AG04450 (cell line): Measurements from ENCODE around the gene AQP5. TPM values are rescaled to one million over a fixed set of nuclear protein-coding genes. Genes with fewer than 3 reads are reported as not detected.

Source experiments
- CTCF ChIA-PET: fragments of 300-600, 350-600 bp; formaldehyde crosslinking; extraction: SDS; loops from one replicate; lab custom pipeline; 2022; ENCODE audit warnings: antibody characterized with exemption, inconsistent platforms; lab: Charles Lee
- POLR2A ChIA-PET: fragments of 350-600 bp; formaldehyde crosslinking; extraction: SDS; loops from one replicate; lab custom pipeline; 2021; ENCODE audit warnings: antibody characterized with exemption, inconsistent platforms; lab: Yijun Ruan, JAX
- DNase-seq: peaks from one replicate; pipeline ENCODE4 v3.0.0-alpha.2; 2011; ENCODE audit warnings: low read depth, low spot score
- H3K27ac ChIP-seq: one replicate; pipeline ENCODE4 v1.5.1; 2012; ENCODE audit warnings: low read depth, low read length, control low read depth
- H3K27me3 ChIP-seq: one replicate; pipeline ENCODE4 v1.6.0; 2012; ENCODE audit warnings: low read length; ENCODE audit not compliant: control insufficient read depth, insufficient read depth
- H3K4me3 ChIP-seq: 2 replicates; pipeline ENCODE4 v1.5.1; 2011; ENCODE audit warnings: mild to moderate bottlenecking, low read depth, low read length, control low read depth
- H3K9me3 ChIP-seq: 2 replicates; pipeline ENCODE4 v1.5.1; 2012; ENCODE audit warnings: low read length; ENCODE audit not compliant: control insufficient read depth, insufficient read depth
- polyA plus RNA-seq: library from polyadenylated mRNA; depleted of rRNA; stranded (reverse); fragments of >200 nt; gene quantifications from 2 replicates; pipeline ENCODE4 v1.2.3, GENCODE V29; 2011
- TF ChIP-seq, protein P1 (sequence below): IDR thresholded peaks from 2 replicates; pipeline ENCODE4 v1.5.1; 2011; ENCODE audit warnings: low read depth, low read length, control low read depth, inconsistent platforms

Gene AQP5
- polyA plus RNA-seq, 1 experiment: not detected

DNA sequence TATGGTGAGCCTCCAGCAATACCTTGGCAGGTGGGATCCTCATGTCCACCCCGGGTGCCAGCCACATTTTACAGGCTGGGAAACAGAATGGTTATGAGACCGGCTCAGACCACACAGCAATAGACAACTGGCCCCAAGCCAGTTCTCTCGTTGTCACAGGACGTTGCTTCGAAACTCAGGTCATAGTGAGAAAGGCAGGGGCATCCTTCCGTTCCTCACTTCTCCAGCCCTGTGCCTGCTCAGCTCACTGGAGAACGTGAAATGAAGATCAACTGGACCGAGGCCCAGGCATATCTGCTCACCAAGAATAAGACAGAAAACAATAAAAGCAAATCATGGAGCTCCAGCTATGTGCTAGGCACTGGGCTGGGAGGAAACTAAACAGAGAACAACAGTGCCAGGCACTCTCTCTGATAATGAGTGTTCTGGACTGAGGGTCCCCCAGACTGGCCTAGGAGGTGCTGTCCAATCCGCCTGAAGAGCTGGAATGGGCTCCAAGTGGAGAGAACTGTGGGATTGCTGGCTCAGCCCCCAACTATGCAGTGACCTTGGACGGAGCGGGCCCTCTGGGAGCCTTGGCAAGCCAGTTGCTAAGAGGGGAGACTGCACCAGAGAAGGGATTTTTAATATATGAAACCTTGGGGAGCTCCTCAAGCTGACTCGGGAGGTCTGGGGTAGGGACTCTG lies 39.2 kb upstream of the AQP5 start:
- ChIA-PET POLR2A (no interaction called here), CTCF (interaction anchor here (2.0 kb wide), 1 partner anchor 23 kb away, joined by 5 read pairs; no protein-coding TSS in a partner anchor)
- DNase-seq: no peak
- Histone ChIP-seq H3K27me3 (peaks cover 3% of the 10 kb centered on the region), H3K4me3 (no peak overlapping the region), H3K9me3 (no peaks in the 10 kb centered on the region), H3K27ac (no peak overlapping the region)
- TF ChIP-seq, protein P1, sequence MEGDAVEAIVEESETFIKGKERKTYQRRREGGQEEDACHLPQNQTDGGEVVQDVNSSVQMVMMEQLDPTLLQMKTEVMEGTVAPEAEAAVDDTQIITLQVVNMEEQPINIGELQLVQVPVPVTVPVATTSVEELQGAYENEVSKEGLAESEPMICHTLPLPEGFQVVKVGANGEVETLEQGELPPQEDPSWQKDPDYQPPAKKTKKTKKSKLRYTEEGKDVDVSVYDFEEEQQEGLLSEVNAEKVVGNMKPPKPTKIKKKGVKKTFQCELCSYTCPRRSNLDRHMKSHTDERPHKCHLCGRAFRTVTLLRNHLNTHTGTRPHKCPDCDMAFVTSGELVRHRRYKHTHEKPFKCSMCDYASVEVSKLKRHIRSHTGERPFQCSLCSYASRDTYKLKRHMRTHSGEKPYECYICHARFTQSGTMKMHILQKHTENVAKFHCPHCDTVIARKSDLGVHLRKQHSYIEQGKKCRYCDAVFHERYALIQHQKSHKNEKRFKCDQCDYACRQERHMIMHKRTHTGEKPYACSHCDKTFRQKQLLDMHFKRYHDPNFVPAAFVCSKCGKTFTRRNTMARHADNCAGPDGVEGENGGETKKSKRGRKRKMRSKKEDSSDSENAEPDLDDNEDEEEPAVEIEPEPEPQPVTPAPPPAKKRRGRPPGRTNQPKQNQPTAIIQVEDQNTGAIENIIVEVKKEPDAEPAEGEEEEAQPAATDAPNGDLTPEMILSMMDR: no peak

DNA sequence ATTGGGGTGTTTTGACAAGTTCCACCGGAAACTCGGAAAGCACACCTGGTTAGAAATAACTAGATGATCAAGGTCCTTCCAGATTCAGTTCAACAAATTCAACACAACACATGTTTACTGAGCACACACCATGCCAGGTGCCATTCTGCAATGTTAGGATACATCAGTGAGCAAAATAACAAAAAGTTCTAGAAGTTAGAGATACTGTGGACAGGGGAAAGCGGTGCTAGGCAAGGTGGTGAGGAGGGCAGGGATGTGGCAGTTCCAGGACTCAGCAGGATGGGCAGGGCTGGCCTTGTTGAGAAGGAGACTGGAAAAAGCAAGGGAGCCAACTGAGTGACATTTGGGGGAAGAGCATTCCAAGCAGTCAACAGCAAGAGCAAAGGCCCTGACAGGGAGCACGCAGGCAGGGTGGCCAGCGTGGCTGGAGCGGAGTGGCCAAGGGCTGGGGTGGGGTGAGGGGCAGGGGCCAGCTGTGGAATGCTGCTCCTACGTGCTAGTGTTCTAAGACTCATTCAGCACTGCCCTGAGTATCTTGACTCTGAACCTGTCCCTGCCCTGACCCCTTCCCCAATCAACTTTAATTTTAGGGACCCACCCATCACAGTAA lies 38.5 kb upstream of the AQP5 start:
- no peaks in the 10 kb centered on the region for H3K9me3 ChIP-seq
- TF ChIP-seq, protein P1: no peak
- no peak overlapping the region for H3K4me3 ChIP-seq
- no peak for DNase-seq
- H3K27me3 ChIP-seq: peaks cover 3% of the 10 kb centered on the region
- POLR2A ChIA-PET: no interaction called here
- CTCF ChIA-PET: interaction anchor here (2.0 kb wide), 1 partner anchor 23 kb away, joined by 5 read pairs; no protein-coding TSS in a partner anchor
- no peak overlapping the region for H3K27ac ChIP-seq

DNA sequence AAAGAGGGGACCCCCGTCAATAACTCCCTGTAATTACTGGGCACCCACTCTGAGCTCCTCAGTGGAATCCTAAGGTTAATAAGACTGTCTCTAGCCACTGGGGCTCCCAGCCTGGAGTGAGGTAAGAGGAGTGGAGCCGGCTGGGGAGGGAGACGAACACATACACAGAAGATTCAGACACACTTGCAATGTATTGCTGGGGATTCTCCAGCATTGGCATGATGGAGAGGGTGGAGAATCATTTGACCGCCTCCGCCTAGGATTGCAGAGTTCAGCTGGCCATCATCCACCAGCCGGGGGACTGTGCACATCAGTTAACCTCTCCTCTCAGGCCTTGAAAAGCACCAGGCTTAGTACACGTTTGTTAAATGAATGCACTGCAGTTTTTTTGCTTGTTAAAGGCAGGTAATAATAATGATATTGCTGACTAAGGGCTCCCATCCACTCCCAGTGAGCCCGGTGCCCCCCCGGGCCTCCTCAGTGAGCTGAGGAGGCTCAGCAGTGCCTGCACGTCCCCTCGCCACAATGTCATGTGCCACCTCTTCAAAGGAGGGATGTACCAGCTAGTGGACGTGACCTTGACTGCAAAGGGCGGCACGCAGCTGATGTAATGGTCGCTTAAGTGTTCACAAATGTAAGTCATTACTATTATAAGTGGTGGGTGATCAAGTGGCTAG lies 37.7 kb upstream of the AQP5 start:
- Histone ChIP-seq H3K4me3 (no peak overlapping the region), H3K9me3 (no peaks in the 10 kb centered on the region), H3K27ac (no peak overlapping the region), H3K27me3 (no peaks in the 10 kb centered on the region)
- ChIA-PET CTCF (interaction anchor here (2.0 kb wide), 1 partner anchor 22 kb away, joined by 5 read pairs; no protein-coding TSS in a partner anchor), POLR2A (no interaction called here)
- TF ChIP-seq, protein P1: no peak
- no peak for DNase-seq

DNA sequence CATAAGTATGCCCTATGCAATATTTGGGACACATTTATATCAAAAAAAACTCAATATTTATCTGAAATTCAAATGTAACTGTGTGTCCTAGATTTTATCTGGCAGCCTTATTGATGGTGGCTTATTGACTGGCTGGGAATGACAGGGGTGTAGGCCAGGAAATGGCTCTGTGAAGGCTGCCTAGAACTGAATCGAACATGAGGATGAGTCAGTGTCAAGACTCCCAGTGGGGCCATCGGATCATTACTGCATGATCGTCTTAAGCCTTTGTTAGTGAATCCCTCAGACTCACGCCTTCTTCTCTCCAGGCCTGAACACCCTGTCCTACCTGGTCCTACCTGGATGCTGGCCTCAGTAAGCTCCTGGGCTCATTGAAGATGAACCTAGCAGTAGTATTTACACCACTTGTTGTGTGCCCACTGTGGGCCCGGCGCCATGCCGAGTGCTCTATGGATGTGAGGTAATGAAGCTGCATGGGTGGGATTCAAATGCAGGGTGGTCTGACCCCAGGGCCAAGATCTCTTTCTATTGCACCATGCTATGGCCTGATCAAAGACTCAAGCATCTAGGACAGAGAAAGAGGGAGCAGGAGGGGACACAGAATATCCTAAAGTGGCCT lies 36.9 kb upstream of the AQP5 start:
- H3K27ac ChIP-seq: no peak overlapping the region
- CTCF ChIA-PET: no interaction called here
- H3K27me3 ChIP-seq: no peaks in the 10 kb centered on the region
- POLR2A ChIA-PET: no interaction called here
- H3K4me3 ChIP-seq: no peak overlapping the region
- TF ChIP-seq, protein P1: no peak
- H3K9me3 ChIP-seq: no peaks in the 10 kb centered on the region
- DNase-seq: no peak
